Measurements from ENCODE around the gene SLC1A3. TPM values are rescaled to one million over a fixed set of nuclear protein-coding genes. Genes with fewer than 3 reads are reported as not detected.

SLC1A3 gene
- total RNA-seq, 4 donors from 2014 or later: 95.6 to 479 (median 173) TPM

DNA sequence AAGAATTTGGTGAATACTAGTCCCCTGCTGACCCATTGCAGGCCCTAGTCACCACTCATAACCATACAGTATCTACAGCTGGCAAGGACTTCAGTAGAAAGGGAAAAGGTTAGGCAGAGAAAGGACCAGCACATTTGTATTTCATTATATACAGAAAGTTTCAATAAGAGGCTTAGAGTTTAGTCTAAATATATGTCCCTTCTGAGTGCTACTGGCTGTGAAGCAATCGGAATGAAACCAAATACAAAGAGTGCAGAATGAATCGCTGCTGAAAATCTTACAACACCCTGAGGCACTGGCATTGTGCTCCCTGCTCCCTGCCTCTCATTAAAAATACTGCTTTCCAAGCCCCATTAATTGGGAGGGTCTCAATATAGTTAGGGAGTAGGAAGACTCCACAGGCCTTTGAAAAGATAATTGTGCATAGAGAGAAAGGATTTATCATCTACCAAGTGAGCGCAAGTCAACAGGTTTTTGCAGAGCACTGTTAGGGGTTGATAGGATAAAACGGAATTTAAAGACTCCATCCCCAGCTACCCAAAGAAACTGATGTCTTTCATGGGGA, 110.8 kb downstream of the SLC1A3 start:
- TF ChIP-seq, protein P1, sequence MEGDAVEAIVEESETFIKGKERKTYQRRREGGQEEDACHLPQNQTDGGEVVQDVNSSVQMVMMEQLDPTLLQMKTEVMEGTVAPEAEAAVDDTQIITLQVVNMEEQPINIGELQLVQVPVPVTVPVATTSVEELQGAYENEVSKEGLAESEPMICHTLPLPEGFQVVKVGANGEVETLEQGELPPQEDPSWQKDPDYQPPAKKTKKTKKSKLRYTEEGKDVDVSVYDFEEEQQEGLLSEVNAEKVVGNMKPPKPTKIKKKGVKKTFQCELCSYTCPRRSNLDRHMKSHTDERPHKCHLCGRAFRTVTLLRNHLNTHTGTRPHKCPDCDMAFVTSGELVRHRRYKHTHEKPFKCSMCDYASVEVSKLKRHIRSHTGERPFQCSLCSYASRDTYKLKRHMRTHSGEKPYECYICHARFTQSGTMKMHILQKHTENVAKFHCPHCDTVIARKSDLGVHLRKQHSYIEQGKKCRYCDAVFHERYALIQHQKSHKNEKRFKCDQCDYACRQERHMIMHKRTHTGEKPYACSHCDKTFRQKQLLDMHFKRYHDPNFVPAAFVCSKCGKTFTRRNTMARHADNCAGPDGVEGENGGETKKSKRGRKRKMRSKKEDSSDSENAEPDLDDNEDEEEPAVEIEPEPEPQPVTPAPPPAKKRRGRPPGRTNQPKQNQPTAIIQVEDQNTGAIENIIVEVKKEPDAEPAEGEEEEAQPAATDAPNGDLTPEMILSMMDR (IDR thresholded peaks at IDR 0.05; ENCODE audit: low read depth): no peak

DNA sequence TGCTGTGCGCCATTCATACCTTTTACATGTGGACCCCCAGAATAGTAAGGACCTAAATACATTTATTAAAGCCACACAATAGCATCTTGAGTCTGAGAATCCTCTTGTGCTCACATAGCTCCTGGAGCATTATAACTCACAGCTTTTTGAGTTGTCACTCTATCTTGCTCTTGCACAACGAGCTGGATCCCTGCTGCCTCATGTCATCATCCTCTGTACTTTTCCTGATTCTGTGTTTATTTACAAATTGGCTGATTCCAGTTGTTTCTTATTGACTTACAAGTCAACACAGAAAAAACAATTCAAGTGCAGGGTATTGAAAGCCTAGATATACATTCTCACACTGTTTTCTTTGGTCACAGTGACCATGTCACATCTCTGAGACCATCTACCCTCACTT, 112.9 kb downstream of the SLC1A3 start:
- TF ChIP-seq, protein P1 (IDR thresholded peaks at IDR 0.05; ENCODE audit: low read depth): no peak

DNA sequence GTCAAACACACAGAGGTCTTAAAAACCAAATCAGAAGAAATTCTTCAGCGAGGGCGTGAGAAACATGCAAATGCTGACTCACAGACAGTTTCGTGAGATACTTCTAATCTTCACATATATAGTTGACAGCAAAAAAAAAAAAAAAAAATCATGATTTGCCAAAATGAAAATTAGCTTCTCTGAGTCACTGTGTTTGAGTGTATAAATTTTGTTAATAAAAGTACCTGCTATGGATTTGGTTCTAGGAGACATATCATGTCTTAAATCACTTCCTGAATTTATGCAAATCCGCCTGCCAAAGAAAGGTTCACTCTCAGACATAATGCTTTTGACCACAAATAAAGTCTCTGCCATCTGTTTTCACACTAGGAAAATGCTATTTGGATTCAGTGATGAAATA, 114.3 kb downstream of the SLC1A3 start:
- TF ChIP-seq, protein P1 (IDR thresholded peaks at IDR 0.05; ENCODE audit: low read depth): no peak

DNA sequence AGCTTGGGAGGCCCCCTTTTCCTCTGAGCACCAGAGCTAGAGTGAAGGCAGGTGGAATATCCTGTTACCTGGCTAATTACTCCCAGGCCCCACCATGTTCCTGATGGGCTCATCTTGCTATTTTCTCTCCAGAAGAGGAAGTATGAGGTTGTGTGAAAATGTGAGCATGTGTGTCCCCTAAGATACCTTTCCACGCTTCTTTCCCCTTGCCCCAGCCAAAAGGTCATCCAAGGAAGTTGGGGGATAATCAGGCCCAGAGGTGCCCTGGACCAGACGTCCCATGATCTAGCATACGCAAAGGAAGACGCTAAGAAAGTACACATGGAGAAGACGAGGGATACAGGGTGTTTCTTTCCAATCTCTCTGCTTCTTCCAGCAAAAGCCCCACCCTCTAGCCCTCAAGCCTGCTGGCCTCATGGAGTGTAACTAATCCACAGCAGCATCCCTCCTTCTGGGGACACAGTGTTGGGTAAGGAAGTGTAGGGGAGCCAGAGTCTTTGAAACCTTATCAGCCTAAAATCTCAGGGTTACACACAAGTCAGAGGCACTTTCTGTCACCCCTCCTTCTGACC, 115.3 kb downstream of the SLC1A3 start:
- TF ChIP-seq, protein P1 (IDR thresholded peaks at IDR 0.05; ENCODE audit: low read depth): no peak

DNA sequence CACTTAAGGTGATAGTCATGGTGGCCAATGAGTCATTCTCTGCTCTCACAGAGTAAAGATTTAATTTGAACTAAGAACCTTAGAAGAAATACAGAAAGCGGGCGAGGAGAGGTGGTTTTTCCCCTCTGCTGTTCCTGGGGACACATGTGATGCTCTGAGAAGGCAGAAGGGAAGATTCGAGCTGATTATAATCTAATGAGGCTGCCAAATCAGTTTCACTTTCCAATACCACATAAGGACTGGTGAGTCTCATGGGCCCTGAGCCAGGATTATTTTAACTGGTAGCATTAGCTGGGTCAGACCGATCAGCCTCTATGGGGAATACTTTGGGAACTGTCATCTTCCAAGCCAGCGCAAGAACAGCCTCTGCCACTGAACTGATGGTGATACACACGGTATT, 116.5 kb downstream of the SLC1A3 start:
- TF ChIP-seq, protein P1 (IDR thresholded peaks at IDR 0.05; ENCODE audit: low read depth): no peak

DNA sequence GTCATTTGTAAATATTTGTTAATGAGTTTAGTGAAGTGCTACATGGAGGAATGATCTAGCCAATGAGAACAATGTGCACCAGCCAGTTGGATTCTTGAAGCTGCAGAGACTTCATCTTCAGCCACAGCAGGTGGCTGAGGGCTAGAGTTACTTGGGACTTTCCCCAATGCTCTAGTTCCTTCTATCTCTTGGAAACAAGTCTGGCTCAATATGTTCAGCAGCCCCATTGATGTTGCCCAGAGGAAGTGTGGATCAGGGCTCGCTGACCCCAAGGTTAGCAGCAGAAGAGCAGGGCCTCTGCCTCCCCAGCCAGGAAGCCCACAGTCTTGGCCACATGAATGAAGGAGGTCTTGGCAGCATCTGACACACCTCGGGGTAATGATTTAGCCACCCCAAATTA, 117.5 kb downstream of the SLC1A3 start:
- TF ChIP-seq, protein P1 (IDR thresholded peaks at IDR 0.05; ENCODE audit: low read depth): no peak

DNA sequence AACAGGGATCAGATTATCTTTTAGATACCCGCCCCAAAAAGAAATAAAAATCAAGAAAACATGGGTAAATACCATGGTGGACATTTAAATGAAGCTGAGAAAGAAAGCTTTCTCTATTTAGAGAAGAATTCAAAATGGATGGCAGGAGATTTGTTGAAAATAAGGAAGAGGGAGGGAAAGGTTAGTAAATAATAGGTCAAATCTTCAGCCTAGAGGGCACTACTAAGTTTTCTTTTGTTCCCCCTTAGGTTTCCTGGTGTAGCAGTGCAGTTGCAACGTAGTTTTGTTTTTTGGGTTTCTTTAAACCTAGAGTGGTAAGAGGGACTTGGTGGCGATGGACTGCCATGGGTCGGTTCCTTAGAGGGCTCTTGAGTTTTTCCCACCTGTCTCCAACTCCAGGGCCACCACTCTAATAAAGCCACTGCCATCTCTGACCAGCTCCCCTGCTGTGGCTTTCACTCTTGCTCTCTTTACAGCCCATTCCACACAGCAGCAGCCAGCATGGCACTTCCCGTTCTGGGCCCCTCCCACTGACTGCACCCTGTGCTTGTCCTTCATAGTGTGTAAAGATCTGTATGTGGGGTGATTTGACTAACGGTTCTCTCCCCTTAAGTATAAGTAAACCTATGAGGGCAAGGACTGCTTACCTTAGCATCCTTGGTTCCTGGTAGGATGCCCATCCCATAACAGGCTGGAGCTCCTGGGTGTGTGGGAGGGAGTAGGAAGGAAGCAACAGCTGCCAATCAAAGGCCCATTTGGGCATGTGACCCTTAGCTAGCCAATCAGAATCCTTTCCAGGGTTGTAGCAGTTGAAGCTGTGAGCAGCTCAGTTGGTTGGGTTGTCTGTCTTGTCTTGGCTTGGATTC, 118.3 kb downstream of the SLC1A3 start:
- TF ChIP-seq, protein P1 (IDR thresholded peaks at IDR 0.05; ENCODE audit: low read depth): no peak
